CD8-positive, alpha-beta memory T cell (primary cell): ENCODE measurements around the gene CRIP2. TPM values are rescaled to one million over a fixed set of nuclear protein-coding genes. Genes with fewer than 3 reads are reported as not detected.

Experiments
- CTCF ChIA-PET: fragments of 350-600 bp; sonication (Branson Sonifier 250); formaldehyde crosslinking; loops from one replicate; lab custom pipeline; 2021; ENCODE audit warnings: antibody characterized with exemption; lab: Charles Lee
- POLR2A ChIA-PET: fragments of 350-600 bp; sonication (Branson Sonifier 250); formaldehyde crosslinking; loops from one replicate; lab custom pipeline; 2021; ENCODE audit warnings: antibody characterized with exemption; lab: Charles Lee
- DNase-seq, 5 donors: peaks; one replicate each; pipeline versions ENCODE4 v3.0.0 to v3.0.0-alpha.2; 2020 to 2022; ENCODE audit warnings: mixed read lengths in 1 of 5
- H3K27ac ChIP-seq: one replicate; pipeline ENCODE4 v1.7.0; 2013; ENCODE audit warnings: low read depth, mild to moderate bottlenecking, low read length, moderate library complexity
- H3K27me3 ChIP-seq: 2 replicates; pipeline ENCODE4 v1.7.0; 2013; ENCODE audit warnings: low read length, mild to moderate bottlenecking; ENCODE audit not compliant: insufficient read depth, poor library complexity, severe bottlenecking
- H3K36me3 ChIP-seq: 2 replicates; pipeline ENCODE4 v1.7.0; 2013; ENCODE audit warnings: mild to moderate bottlenecking, low read length, moderate library complexity; ENCODE audit not compliant: insufficient read depth
- H3K4me1 ChIP-seq: 2 replicates; pipeline ENCODE4 v1.7.0; 2013; ENCODE audit warnings: mild to moderate bottlenecking, low read length, moderate library complexity; ENCODE audit not compliant: insufficient read depth
- H3K4me3 ChIP-seq: 2 replicates; pipeline ENCODE4 v1.7.0; 2013; ENCODE audit warnings: mild to moderate bottlenecking, low read length
- H3K9me3 ChIP-seq: 2 replicates; pipeline ENCODE4 v1.7.0; 2013; ENCODE audit warnings: mild to moderate bottlenecking, low read length
- H3K27ac Mint-ChIP-seq, 8 donors: one replicate each; pipeline ENCODE4 v1.8.0; 2020 to 2021; ENCODE audit warnings: mixed read lengths in 8 of 8, mild to moderate bottlenecking in 6 of 8, inconsistent platforms in 3 of 8, moderate library complexity in 3 of 8
- H3K27me3 Mint-ChIP-seq, 2 donors: one replicate each; pipeline ENCODE4 v1.8.0; 2020 to 2021; ENCODE audit warnings: mixed read lengths in 2 of 2, mild to moderate bottlenecking in 1 of 2, moderate library complexity in 1 of 2
- H3K36me3 Mint-ChIP-seq, 3 donors: one replicate each; pipeline ENCODE4 v1.8.0; 2020 to 2021; ENCODE audit warnings: mixed read lengths in 3 of 3, inconsistent platforms in 1 of 3, mild to moderate bottlenecking in 1 of 3
- H3K4me1 Mint-ChIP-seq, 3 donors: one replicate each; pipeline ENCODE4 v1.8.0; 2020 to 2021; ENCODE audit warnings: mixed read lengths in 3 of 3, inconsistent platforms in 1 of 3, mild to moderate bottlenecking in 1 of 3
- H3K4me3 Mint-ChIP-seq, 7 donors: one replicate each; pipeline ENCODE4 v1.8.0; 2020 to 2021; ENCODE audit warnings: mixed read lengths in 7 of 7, mild to moderate bottlenecking in 6 of 7, moderate library complexity in 4 of 7, inconsistent platforms in 2 of 7
- H3K9me3 Mint-ChIP-seq, 5 donors: one replicate each; pipeline ENCODE4 v1.8.0; 2020 to 2022; ENCODE audit warnings: mixed read lengths in 5 of 5, mild to moderate bottlenecking in 3 of 5, moderate library complexity in 2 of 5, inconsistent platforms in 1 of 5
- polyA plus RNA-seq: library from polyadenylated mRNA; unstranded; fragments of 300-500 nt; fragmentation: Illumina TruSeq; gene quantifications from one replicate; pipeline ENCODE4 v1.2.3, GENCODE V29; 2021
- total RNA-seq, 2 experiments: library from RNA; stranded (reverse); gene quantifications; one replicate each; pipeline ENCODE4 v1.2.3, GENCODE V29; 2021

CRIP2 gene
- total and polyA plus RNA-seq, 3 experiments from 2014 or later, result 2.7 to 31.5 (median 4.5) TPM

DNA sequence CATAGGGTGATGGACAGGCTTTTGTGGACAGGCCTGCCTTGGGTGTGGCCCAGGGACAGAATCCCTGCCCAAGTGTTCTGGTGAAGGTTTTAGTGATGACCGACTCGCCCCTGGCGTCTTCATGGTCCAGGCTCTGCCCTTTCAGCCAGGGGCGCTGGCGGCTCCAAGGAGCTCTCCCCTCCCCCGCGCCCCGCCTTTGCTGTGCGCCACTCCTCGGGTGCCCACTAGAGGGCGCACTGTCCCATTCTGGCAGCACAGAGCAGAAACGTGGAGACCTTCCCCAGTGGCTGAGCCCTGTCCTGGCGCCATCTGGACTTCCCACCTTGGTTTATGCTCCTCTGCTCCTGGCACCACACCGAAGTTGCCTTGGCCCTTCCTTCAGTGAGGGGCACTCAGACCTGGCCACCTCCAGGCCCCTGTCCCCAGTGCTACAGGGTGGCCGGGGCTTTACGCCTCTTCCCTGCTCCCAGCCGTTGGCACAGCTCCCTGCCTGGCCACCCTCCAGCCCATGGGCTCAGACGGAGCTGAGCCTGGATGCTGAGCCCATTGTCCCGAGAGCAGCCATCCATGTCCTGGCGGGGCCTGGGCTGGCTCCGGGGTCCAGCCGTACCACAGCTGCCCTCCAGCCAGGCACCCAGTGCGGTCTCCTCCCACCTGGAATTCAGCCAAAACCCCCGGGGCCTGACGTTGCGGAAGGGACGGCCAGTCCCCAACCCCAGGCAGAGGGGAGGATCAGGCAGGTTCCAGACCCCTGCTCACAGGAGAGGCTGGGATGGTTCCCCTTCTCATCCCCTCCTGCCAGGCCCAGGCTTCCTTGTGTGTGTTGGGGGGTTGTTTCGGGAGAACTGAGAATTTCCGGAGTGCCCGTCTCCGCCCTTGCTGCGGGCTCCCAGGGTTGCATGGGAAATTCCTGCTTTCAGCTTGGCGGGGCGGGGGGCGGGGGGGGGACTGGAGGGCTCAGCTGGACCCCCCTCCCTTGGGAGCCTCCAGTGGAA is 6.5 kb downstream of the CRIP2 start:
- peak overlapping the region; percentile 78 to 94 (median 85) for H3K4me3 Mint-ChIP-seq
- H3K4me1 Mint-ChIP-seq, result peaks cover 37 to 76% (median 56%) of the 10 kb centered on the region in 3 donors
- DNase-seq, result peak; percentile 83 to 91 (median 87)

DNA sequence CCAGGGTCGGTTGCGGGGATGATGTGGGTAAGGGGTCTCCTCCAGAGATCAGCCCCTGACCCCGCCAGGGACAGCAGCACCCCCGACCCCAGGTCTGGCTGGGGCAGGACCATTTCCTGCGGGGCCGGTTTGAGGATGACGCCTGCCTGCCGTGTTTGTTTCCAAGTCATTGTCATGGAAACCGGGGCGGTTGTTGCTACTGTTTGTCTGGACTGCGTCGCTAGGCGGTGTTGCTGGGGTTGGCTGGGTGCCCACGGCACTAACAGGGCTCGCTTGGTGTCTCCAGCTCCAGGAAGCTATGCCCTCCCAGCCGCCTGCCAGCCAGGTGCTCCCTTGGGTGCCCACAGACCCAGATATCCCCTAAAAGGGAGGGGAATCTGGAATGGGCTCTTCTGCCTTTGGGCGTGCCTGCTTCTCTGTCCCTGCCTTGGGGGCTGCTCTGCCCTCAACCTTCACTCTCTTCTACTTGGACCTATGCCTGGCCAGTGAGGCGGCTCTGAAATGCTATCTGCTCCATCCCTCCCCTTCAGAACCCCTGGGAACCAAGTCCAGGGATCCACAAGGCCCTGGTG is 7.4 kb downstream of the CRIP2 start:
- H3K4me1 Mint-ChIP-seq, result peaks cover 39 to 73% (median 56%) of the 10 kb centered on the region in 3 donors
- peak overlapping the region; percentile 100 for H3K27ac ChIP-seq
- POLR2A ChIA-PET, result interaction anchor here (2.4 kb wide), 1 partner anchor 8 kb away, joined by 66 read pairs; the partner anchor contains the start of gene TEDC1
- H3K27ac Mint-ChIP-seq, result peak overlapping the region; percentile 99 to 100 (median 100)
- peaks cover 78% of the 10 kb centered on the region for H3K4me1 ChIP-seq
- DNase-seq, result peak; percentile 94 to 99 (median 97)
- H3K4me3 ChIP-seq, result no peak overlapping the region
- CTCF ChIA-PET, result interaction anchor here (1.0 to 3.1 kb wide), 11 partner anchors 9 to 181 kb away, joined by 3 to 135 read pairs (median 6); partner anchors contain the start of genes BRF1 and TEDC1
- peak overlapping the region; percentile 78 to 94 (median 85) for H3K4me3 Mint-ChIP-seq
- peaks cover 0 to 3% (median 0%) of the 10 kb centered on the region in 5 donors for H3K9me3 Mint-ChIP-seq
- H3K9me3 ChIP-seq, result no peaks in the 10 kb centered on the region
- no peaks in the 10 kb centered on the region for H3K27me3 ChIP-seq
- H3K27me3 Mint-ChIP-seq, result peaks cover 0 to 12% of the 10 kb centered on the region in 2 donors
- H3K36me3 Mint-ChIP-seq, result no peaks in the 10 kb centered on the region
- no peaks in the 10 kb centered on the region for H3K36me3 ChIP-seq

More for the DNA sequence above, 6.5 kb downstream of the CRIP2 start:
- peak overlapping the region; percentile 99 to 100 (median 100) for H3K27ac Mint-ChIP-seq
- H3K9me3 Mint-ChIP-seq, result peaks cover 0 to 3% (median 0%) of the 10 kb centered on the region in 5 donors
- H3K27me3 ChIP-seq, result no peaks in the 10 kb centered on the region
- H3K4me1 ChIP-seq, result peaks cover 80% of the 10 kb centered on the region
- peak overlapping the region; percentile 80 for H3K4me3 ChIP-seq
- no peaks in the 10 kb centered on the region for H3K36me3 Mint-ChIP-seq
- H3K27ac ChIP-seq, result peak overlapping the region; percentile 100
- POLR2A ChIA-PET, result interaction anchor here (2.4 kb wide), 1 partner anchor 9 kb away, joined by 66 read pairs; the partner anchor contains the start of gene TEDC1
- H3K9me3 ChIP-seq, result no peaks in the 10 kb centered on the region
- no peaks in the 10 kb centered on the region for H3K36me3 ChIP-seq
- H3K27me3 Mint-ChIP-seq, result peaks cover 0 to 12% of the 10 kb centered on the region in 2 donors
- CTCF ChIA-PET, result interaction anchor here (0.6 to 3.1 kb wide), 25 partner anchors 10 to 437 kb away, joined by 3 to 135 read pairs (median 4); partner anchors contain the start of genes BRF1 and TEDC1

DNA sequence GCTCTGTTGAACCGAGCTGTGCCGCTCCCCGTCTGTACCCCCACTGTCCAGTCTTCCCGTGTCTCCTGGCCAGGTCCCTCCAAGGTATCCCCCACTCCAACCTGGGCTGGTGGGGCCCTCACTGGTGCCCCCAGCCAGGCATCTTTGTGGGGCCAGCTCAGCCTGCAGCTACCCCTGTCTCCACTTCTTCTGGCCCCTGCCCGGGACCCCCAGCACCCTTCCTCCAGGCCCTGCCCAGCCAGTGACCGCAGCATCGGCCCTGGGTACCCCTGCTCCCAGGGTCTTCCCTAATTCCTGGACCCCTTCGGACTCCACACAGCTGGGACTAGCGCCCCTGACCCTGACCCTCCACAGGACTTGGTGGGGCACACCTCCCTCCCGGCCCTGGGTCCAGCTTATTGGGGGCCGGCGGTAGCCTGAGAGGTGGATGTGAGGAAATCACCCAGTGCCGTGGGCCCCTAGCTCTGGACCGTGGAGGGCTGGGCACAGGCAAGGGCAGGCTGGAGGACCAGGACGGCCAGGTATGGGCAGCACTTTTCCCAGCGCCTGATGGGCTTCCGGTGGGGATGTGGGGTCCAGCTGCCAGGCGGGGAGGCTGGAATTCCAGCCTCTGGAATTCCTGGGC is 8.0 kb downstream of the CRIP2 start:
- Mint-ChIP-seq H3K27me3 (peaks cover 0 to 9% of the 10 kb centered on the region in 2 donors), H3K4me3 (peak overlapping the region; percentile 78 to 94 (median 85)), H3K9me3 (no peaks in the 10 kb centered on the region), H3K4me1 (peaks cover 35 to 71% (median 51%) of the 10 kb centered on the region in 3 donors), H3K36me3 (peaks cover 0 to 1% (median 0%) of the 10 kb centered on the region in 3 donors), H3K27ac (peak overlapping the region; percentile 99 to 100 (median 100))
- no peaks in the 10 kb centered on the region for H3K36me3 ChIP-seq
- POLR2A ChIA-PET, result interaction anchor here (2.4 kb wide), 1 partner anchor 8 kb away, joined by 66 read pairs; the partner anchor contains the start of gene TEDC1
- peak overlapping the region; percentile 100 for H3K27ac ChIP-seq
- CTCF ChIA-PET, result interaction anchor here (1.0 to 3.1 kb wide), 10 partner anchors 9 to 182 kb away, joined by 3 to 135 read pairs (median 6); partner anchors contain the start of genes BRF1 and TEDC1
- peaks cover 72% of the 10 kb centered on the region for H3K4me1 ChIP-seq
- H3K9me3 ChIP-seq, result no peaks in the 10 kb centered on the region
- no peaks in the 10 kb centered on the region for H3K27me3 ChIP-seq
- no peak overlapping the region for H3K4me3 ChIP-seq
- DNase-seq, result peak in 1 of 5 donors; percentile 50

DNA sequence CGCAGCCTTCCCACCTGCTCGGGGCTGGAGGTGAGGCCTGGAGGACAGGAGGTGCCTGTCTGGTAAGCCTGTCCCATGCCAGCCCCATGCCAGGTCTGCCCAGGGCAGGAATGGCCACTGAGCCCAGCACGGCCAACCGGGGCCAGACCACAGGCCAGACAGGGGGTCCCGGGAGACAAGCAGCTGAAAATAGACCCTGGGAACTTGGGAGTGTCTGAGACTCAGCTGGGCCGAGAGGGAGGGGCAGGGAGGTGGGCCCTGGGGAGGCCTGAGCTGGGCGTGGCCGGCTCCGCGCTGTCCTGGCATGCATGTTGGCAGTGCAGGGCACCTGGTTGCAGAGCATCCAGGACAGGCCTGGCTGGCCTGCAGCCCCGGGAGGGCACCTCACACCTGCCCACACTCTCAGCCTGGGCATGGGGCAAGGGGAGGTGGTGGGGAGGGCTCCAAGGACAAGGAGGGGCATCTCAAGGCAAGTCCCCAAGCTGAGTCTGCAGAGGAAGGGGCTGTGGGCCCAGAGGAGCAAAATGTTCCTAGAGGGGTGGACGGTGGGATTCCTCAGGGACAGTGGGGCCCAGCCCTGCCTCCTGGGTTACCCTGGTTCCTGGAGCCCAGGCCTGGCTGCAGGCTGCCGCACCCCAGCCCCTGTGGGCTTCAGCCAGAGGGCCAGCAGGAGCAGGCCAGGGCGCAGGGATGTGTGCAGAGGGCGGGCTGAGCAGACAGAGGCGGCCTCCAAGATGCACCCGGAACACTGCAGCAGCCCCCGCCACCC is 8.9 kb downstream of the CRIP2 start:
- Histone ChIP-seq H3K4me1 (peaks cover 79% of the 10 kb centered on the region), H3K27me3 (no peaks in the 10 kb centered on the region), H3K27ac (peak overlapping the region; percentile 100), H3K4me3 (no peak overlapping the region), H3K36me3 (no peaks in the 10 kb centered on the region), H3K9me3 (no peaks in the 10 kb centered on the region)
- Mint-ChIP-seq H3K4me3 (no peak overlapping the region), H3K4me1 (peaks cover 36 to 78% (median 50%) of the 10 kb centered on the region in 3 donors), H3K27ac (peak overlapping the region; percentile 76 to 100 (median 100)), H3K27me3 (peaks cover 0 to 9% of the 10 kb centered on the region in 2 donors), H3K9me3 (no peaks in the 10 kb centered on the region), H3K36me3 (peaks cover 0 to 7% (median 0%) of the 10 kb centered on the region in 3 donors)
- CTCF ChIA-PET, result interaction anchor here (1.1 to 1.8 kb wide), 2 partner anchors 113 to 132 kb away, joined by 4 to 7 read pairs; no protein-coding TSS in a partner anchor
- POLR2A ChIA-PET, result no interaction called here
- DNase-seq, result peak in 1 of 5 donors; percentile 50

DNA sequence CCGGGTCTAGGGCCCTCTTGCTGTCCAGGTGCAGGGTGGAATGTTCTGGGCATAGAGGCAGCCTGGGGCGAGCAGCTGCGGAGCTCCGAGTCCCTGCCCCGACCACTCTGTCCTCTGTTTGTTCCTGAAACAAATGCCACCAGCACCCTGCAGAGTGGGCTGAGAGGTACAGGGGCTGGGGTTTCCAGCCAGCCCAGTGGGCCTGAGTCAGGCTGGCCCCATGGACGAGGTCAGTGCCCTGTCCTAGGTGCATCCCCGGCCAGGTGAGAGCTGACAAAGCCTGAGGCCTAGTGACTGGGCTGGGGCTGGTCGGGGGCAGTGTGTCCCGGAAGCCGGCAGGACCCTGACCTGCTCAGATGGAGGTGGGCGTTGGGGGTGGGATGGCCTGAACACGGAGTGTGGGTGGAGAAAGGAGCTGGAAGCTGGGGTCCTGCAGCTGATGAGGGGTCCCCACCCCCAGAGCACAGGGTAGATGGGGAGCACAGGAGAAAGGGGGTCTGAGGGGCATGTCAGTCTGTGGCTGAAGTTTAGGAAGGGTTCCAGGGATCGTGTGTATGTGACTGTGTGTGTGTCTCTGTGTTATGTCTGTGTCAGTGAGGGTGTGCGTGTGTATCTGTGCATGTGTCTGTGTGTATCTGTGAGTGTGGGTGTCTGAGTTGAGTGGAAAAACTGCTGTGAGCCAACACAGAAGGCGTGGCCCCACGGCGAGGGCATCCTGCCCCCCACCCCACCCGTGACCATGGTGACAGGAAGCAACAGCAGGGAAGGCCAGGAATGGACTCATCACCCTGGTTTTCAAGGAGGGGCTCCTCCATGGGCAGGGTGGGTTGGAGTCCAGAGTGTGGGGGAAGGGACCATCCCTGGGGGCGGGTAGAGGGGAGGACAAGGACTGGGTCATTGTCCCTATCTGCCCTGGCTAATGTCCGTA is 9.7 kb downstream of the CRIP2 start:
- Histone ChIP-seq H3K27me3 (no peaks in the 10 kb centered on the region), H3K9me3 (no peaks in the 10 kb centered on the region), H3K36me3 (no peaks in the 10 kb centered on the region), H3K4me1 (peaks cover 88% of the 10 kb centered on the region), H3K4me3 (no peak overlapping the region), H3K27ac (peak overlapping the region; percentile 97)
- Mint-ChIP-seq H3K4me3 (peak overlapping the region; percentile 0 to 84 (median 65)), H3K9me3 (no peaks in the 10 kb centered on the region), H3K27ac (peak overlapping the region; percentile 91 to 100 (median 98)), H3K27me3 (peaks cover 0 to 9% of the 10 kb centered on the region in 2 donors), H3K4me1 (peaks cover 40 to 85% (median 50%) of the 10 kb centered on the region in 3 donors), H3K36me3 (peaks cover 0 to 11% (median 0%) of the 10 kb centered on the region in 3 donors)
- CTCF ChIA-PET, result no interaction called here
- POLR2A ChIA-PET, result no interaction called here
- peak; percentile 45 to 91 (median 67) for DNase-seq

DNA sequence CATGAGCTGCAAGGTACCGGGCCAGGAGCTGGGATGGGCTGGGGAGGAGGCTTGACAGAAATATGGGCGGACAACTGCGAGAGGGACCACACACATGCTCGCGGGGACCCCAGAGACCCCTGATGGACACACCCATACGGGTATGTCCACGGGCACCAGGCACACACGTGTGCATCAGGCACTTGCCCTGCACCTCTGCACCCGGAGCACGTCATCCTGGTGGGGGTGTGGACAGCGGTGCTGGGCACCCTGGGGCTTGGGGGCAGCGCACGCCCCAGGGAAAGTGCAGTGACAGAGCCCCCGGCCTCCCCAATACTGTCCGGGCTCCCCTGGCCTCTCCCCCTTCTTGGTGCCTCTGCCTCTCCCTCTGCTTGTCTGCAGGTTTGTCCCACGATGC is 10.4 kb downstream of the CRIP2 start:
- POLR2A ChIA-PET, result no interaction called here
- Mint-ChIP-seq H3K4me1 (peaks cover 41 to 84% (median 48%) of the 10 kb centered on the region in 3 donors), H3K36me3 (peaks cover 0 to 15% (median 0%) of the 10 kb centered on the region in 3 donors), H3K4me3 (peak overlapping the region in 4 of 7 donors; percentile 44 to 91 (median 78)), H3K27ac (peak overlapping the region; percentile 91 to 100 (median 98)), H3K27me3 (peaks cover 0 to 11% of the 10 kb centered on the region in 2 donors), H3K9me3 (no peaks in the 10 kb centered on the region)
- Histone ChIP-seq H3K27ac (peak overlapping the region; percentile 97), H3K4me1 (peaks cover 86% of the 10 kb centered on the region), H3K9me3 (no peaks in the 10 kb centered on the region), H3K36me3 (no peaks in the 10 kb centered on the region), H3K4me3 (no peak overlapping the region), H3K27me3 (no peaks in the 10 kb centered on the region)
- DNase-seq, result peak in 1 of 5 donors; percentile 50
- CTCF ChIA-PET, result no interaction called here
